OCI-LY7 (cell line): ENCODE data around the gene IFIT1.

Experiments
- EZH2phosphoT487 ChIP-seq: fragments of 200-600 bp; sonication (generic); IDR thresholded peaks from 2 replicates; pipeline ENCODE4 v1.6.1; 2018; ENCODE audit warnings: low read depth, borderline replicate concordance, mild to moderate bottlenecking, mixed run types, antibody characterized with exemption, low read length, moderate library complexity, mixed read lengths
- TF ChIP-seq, protein P1 (sequence below): fragments of 200-600 bp; sonication (generic); conservative IDR thresholded peaks from 2 replicates; pipeline ENCODE4 v1.5.1; 2014; ENCODE audit warnings: mild to moderate bottlenecking, antibody characterized with exemption, low read length, moderate library complexity, mixed read lengths

DNA sequence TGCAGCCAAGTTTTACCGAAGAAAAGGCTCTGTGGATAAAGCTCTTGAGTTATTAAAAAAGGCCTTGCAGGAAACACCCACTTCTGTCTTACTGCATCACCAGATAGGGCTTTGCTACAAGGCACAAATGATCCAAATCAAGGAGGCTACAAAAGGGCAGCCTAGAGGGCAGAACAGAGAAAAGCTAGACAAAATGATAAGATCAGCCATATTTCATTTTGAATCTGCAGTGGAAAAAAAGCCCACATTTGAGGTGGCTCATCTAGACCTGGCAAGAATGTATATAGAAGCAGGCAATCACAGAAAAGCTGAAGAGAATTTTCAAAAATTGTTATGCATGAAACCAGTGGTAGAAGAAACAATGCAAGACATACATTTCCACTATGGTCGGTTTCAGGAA lies 10.6 kb downstream of the IFIT1 start:
- TF ChIP-seq, protein P1, sequence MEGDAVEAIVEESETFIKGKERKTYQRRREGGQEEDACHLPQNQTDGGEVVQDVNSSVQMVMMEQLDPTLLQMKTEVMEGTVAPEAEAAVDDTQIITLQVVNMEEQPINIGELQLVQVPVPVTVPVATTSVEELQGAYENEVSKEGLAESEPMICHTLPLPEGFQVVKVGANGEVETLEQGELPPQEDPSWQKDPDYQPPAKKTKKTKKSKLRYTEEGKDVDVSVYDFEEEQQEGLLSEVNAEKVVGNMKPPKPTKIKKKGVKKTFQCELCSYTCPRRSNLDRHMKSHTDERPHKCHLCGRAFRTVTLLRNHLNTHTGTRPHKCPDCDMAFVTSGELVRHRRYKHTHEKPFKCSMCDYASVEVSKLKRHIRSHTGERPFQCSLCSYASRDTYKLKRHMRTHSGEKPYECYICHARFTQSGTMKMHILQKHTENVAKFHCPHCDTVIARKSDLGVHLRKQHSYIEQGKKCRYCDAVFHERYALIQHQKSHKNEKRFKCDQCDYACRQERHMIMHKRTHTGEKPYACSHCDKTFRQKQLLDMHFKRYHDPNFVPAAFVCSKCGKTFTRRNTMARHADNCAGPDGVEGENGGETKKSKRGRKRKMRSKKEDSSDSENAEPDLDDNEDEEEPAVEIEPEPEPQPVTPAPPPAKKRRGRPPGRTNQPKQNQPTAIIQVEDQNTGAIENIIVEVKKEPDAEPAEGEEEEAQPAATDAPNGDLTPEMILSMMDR, result no peak
- TF ChIP-seq EZH2phosphoT487, result no peak
